SK-N-SH treated with all-trans-retinoic acid at 6 μM for 48 hours (cell line): ENCODE data around the gene MAP3K12.

Experiments used
- ATAC-seq: fragments of 200-7000 bp; cut with Tn5 transposase; 3 replicates; pipeline ENCODE4 v1.9.1; 2020; ENCODE audit warnings: mild to moderate bottlenecking, moderate library complexity
- ARNTL ChIP-seq: fragments of 450-650 bp; formaldehyde crosslinking; IDR thresholded peaks from 2 replicates; pipeline ENCODE4 v1.5.0; 2020; ENCODE audit warnings: low read depth, mild to moderate bottlenecking, moderate library complexity, borderline replicate concordance
- BACH2 ChIP-seq: fragments of 250-450 bp; sonication (Bioruptor Pico); IDR thresholded peaks from 2 replicates; pipeline ENCODE4 v1.9.0; 2021; ENCODE audit warnings: mild to moderate bottlenecking, borderline replicate concordance
- CREB5 ChIP-seq: fragments of 250-450 bp; sonication (Bioruptor Pico); IDR thresholded peaks from 2 replicates; pipeline ENCODE4 v1.5.1; 2020; ENCODE audit warnings: low read depth, mild to moderate bottlenecking, moderate library complexity
- CSDC2 ChIP-seq: fragments of 250-450 bp; sonication (Bioruptor Pico); IDR thresholded peaks from 2 replicates; pipeline ENCODE4 v1.5.0; 2020; ENCODE audit warnings: mild to moderate bottlenecking, moderate library complexity
- CSRNP3 ChIP-seq: fragments of 250-450 bp; sonication (Bioruptor Pico); IDR thresholded peaks from 2 replicates; pipeline ENCODE4 v1.5.1; 2021; ENCODE audit warnings: mild to moderate bottlenecking, moderate library complexity
- ESRRG ChIP-seq: fragments of 250-450 bp; sonication (Bioruptor Pico); IDR thresholded peaks from 2 replicates; pipeline ENCODE4 v1.6.1; 2021; ENCODE audit warnings: mild to moderate bottlenecking
- GLIS3 ChIP-seq: fragments of 250-450 bp; sonication (Bioruptor Pico); IDR thresholded peaks from 2 replicates; pipeline ENCODE4 v1.5.0; 2020; ENCODE audit warnings: mild to moderate bottlenecking, moderate library complexity
- ISL1 ChIP-seq: fragments of 250-450 bp; sonication (Bioruptor Pico); IDR thresholded peaks from 2 replicates; pipeline ENCODE4 v2.1.2; 2022; ENCODE audit warnings: mild to moderate bottlenecking, moderate library complexity
- PATZ1 ChIP-seq: fragments of 250-450 bp; sonication (Bioruptor Pico); IDR thresholded peaks from 2 replicates; pipeline ENCODE4 v1.8.0; 2020; ENCODE audit warnings: mild to moderate bottlenecking, moderate library complexity, borderline replicate concordance
- POU6F1 ChIP-seq: fragments of 250-450 bp; sonication (Bioruptor Pico); IDR thresholded peaks from 2 replicates; pipeline ENCODE4 v1.8.0; 2021; ENCODE audit warnings: low read depth, mild to moderate bottlenecking, moderate library complexity, borderline replicate concordance
- PPARA ChIP-seq: fragments of 250-450 bp; sonication (Bioruptor Pico); IDR thresholded peaks from 2 replicates; pipeline ENCODE4 v1.5.0; 2020; ENCODE audit warnings: mild to moderate bottlenecking, borderline replicate concordance
- RARB ChIP-seq: fragments of 250-450 bp; sonication (Bioruptor Pico); IDR thresholded peaks from 2 replicates; pipeline ENCODE4 v1.8.0; 2021; ENCODE audit warnings: mild to moderate bottlenecking, moderate library complexity
- SNAI2 ChIP-seq: fragments of 250-450 bp; sonication (Bioruptor Pico); IDR thresholded peaks from 2 replicates; pipeline ENCODE4 v1.5.0; 2020; ENCODE audit warnings: mild to moderate bottlenecking, moderate library complexity
- TCF4 ChIP-seq: fragments of 250-450 bp; sonication (Bioruptor Pico); IDR thresholded peaks from 2 replicates; pipeline ENCODE4 v1.8.0; 2021; ENCODE audit warnings: mild to moderate bottlenecking, moderate library complexity, borderline replicate concordance
- TOX ChIP-seq: fragments of 250-450 bp; sonication (Bioruptor Pico); IDR thresholded peaks from 2 replicates; pipeline ENCODE4 v1.8.0; 2021; ENCODE audit warnings: mild to moderate bottlenecking, moderate library complexity, borderline replicate concordance
- ZC3H10 ChIP-seq: fragments of 250-450 bp; sonication (Bioruptor Pico); IDR thresholded peaks from 2 replicates; pipeline ENCODE4 v1.5.1; 2021; ENCODE audit warnings: mild to moderate bottlenecking, moderate library complexity
- ZFP3 ChIP-seq: fragments of 250-450 bp; sonication (Bioruptor Pico); IDR thresholded peaks from 2 replicates; pipeline ENCODE4 v1.5.0; 2020; ENCODE audit warnings: mild to moderate bottlenecking, moderate library complexity
- ZFP30 ChIP-seq: fragments of 450-650 bp; formaldehyde crosslinking; IDR thresholded peaks from 2 replicates; pipeline ENCODE4 v1.5.0; 2022; ENCODE audit warnings: mild to moderate bottlenecking, moderate library complexity
- ZNF565 ChIP-seq: fragments of 450-650 bp; formaldehyde crosslinking; conservative IDR thresholded peaks from 2 replicates; pipeline ENCODE4 v1.5.0; 2020; ENCODE audit warnings: low read depth, mild to moderate bottlenecking, moderate library complexity
- ZNF70 ChIP-seq: fragments of 450-650 bp; formaldehyde crosslinking; IDR thresholded peaks from 2 replicates; pipeline ENCODE4 v1.5.0; 2020; ENCODE audit warnings: mild to moderate bottlenecking, moderate library complexity
- ZNF8 ChIP-seq: fragments of 450-650 bp; formaldehyde crosslinking; IDR thresholded peaks from 2 replicates; pipeline ENCODE4 v1.5.0; 2020; ENCODE audit warnings: mild to moderate bottlenecking, moderate library complexity

The MAP3K12 gene

GRCh38 chr12:53492188-53492587 lies 7.1 kb downstream of the MAP3K12 start:
- TF ChIP-seq RARB = no peak
- no peak for TF ChIP-seq ZFP3
- no peak for TF ChIP-seq TOX
- no peak for ATAC-seq

- TF ChIP-seq ZNF565 (no peak), CSDC2 (CRISPR knock-in tag) (no peak), ESRRG (no peak), BACH2 (CRISPR knock-in tag) (no peak), ZNF8 (CRISPR knock-in tag) (no peak), ZFP3 (no peak), ISL1 (no peak), RARB (no peak), SNAI2 (CRISPR knock-in tag) (no peak), PATZ1 (CRISPR knock-in tag) (no peak), TOX (no peak), CREB5 (CRISPR knock-in tag) (no peak), ARNTL (no peak), POU6F1 (CRISPR knock-in tag) (no peak), PPARA (CRISPR knock-in tag) (no peak), ZC3H10 (CRISPR knock-in tag) (no peak), GLIS3 (CRISPR knock-in tag) (no peak), ZNF70 (no peak)
- ATAC-seq = no peak
These were observed 9.9 kb downstream of the MAP3K12 start for GRCh38 chr12:53489242-53489864.

GRCh38 chr12:53486736-53487487 lies 12.3 kb downstream of the MAP3K12 start:
- no peak for TF ChIP-seq ZNF70
- no peak for TF ChIP-seq GLIS3 (CRISPR knock-in tag)
- no peak for TF ChIP-seq CREB5 (CRISPR knock-in tag)
- no peak for TF ChIP-seq TCF4 (CRISPR knock-in tag)
- no peak for TF ChIP-seq ZC3H10 (CRISPR knock-in tag)
- TF ChIP-seq CSRNP3 = no peak
- TF ChIP-seq ZNF565 = no peak
- no peak for TF ChIP-seq POU6F1 (CRISPR knock-in tag)
- no peak for TF ChIP-seq ZFP3
- no peak for TF ChIP-seq ESRRG
- TF ChIP-seq PPARA (CRISPR knock-in tag) = no peak
- no peak for TF ChIP-seq ZNF8 (CRISPR knock-in tag)
- TF ChIP-seq PATZ1 (CRISPR knock-in tag) = no peak
- TF ChIP-seq SNAI2 (CRISPR knock-in tag) = no peak
- no peak for TF ChIP-seq RARB
- TF ChIP-seq TOX = no peak
- TF ChIP-seq BACH2 (CRISPR knock-in tag) = no peak
- TF ChIP-seq ISL1 = no peak
- TF ChIP-seq CSDC2 (CRISPR knock-in tag) = no peak
- no peak for TF ChIP-seq ZFP30
- ATAC-seq = no peak; the same call in 2 of the 3 replicates
